Measurements from ENCODE around the gene GLT6D1.

GLT6D1 gene

DNA sequence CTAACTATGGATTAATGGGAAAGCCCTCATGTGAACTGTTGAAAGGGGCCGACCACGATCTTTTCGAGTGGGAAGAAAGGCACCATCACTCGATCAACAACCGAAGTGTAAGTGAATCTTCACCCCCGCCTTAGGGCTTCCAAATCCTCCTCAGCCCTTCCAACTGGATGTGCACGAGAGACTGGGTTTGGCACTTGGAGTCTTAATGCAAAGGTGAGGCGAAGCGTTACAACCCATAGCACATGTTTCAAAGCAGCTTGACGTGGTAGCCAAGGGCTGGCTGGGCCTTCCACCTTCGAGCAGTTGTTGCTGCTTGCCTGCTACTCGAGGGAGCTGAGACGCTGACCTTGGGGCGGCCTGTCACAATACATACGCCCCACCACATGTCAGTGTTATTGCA, 18.1 kb upstream of the GLT6D1 start:
- no peaks in the 10 kb centered on the region for H3K79me2 ChIP-seq (ENCODE audit: low read length)
- no peak overlapping the region for H3K27ac ChIP-seq (ENCODE audit: low read length)
- no peaks in the 10 kb centered on the region; the same call in 1 of the 2 replicates for H3K27me3 ChIP-seq (ENCODE audit: low read depth, low read length)

DNA sequence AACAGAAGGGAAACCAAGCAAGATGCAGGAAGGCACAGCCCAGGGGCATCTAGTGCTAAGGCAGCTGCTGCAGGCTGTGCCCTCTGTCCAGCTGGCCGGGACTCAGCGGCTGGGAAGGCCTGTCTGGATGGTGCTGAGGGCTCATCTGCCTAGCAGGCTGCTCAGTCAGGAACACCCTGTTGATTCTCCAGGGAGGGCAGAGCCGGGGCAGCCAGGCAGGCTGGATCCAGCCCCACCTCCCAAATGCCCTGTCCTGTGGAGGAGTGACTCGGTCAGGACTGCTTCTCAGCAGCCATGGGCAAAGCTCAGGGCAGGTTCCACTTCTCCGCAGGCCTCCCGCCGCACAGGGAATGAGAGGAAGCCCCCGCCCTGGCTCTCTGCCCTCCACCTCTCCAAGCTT, 16.0 kb upstream of the GLT6D1 start:
- no peak overlapping the region for H3K4me2 ChIP-seq (ENCODE audit: low read length)
- H4K20me1 ChIP-seq (ENCODE audit: insufficient read depth, low read length) = no peaks in the 10 kb centered on the region
- no peaks in the 10 kb centered on the region for H3K4me1 ChIP-seq (ENCODE audit: low read length)
- H2AFZ ChIP-seq (ENCODE audit: low read depth, low read length) = no peak overlapping the region
- TF ChIP-seq, protein P1, sequence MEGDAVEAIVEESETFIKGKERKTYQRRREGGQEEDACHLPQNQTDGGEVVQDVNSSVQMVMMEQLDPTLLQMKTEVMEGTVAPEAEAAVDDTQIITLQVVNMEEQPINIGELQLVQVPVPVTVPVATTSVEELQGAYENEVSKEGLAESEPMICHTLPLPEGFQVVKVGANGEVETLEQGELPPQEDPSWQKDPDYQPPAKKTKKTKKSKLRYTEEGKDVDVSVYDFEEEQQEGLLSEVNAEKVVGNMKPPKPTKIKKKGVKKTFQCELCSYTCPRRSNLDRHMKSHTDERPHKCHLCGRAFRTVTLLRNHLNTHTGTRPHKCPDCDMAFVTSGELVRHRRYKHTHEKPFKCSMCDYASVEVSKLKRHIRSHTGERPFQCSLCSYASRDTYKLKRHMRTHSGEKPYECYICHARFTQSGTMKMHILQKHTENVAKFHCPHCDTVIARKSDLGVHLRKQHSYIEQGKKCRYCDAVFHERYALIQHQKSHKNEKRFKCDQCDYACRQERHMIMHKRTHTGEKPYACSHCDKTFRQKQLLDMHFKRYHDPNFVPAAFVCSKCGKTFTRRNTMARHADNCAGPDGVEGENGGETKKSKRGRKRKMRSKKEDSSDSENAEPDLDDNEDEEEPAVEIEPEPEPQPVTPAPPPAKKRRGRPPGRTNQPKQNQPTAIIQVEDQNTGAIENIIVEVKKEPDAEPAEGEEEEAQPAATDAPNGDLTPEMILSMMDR (IDR thresholded peaks at IDR 0.05; ENCODE audit: low read depth, low read length) = no peak
- TF ChIP-seq EZH2phosphoT487 (IDR thresholded peaks at IDR 0.05; ENCODE audit: low read depth) = no peak
- no peak overlapping the region for H3K27ac ChIP-seq (ENCODE audit: low read length)
- H3K36me3 ChIP-seq (replicated peaks; ENCODE audit: low read depth, low read length) = no peaks in the 10 kb centered on the region
- H3K79me2 ChIP-seq (ENCODE audit: low read length) = no peaks in the 10 kb centered on the region
- H3K4me3 ChIP-seq (ENCODE audit: low read length) = no peak overlapping the region
- H3K9ac ChIP-seq (ENCODE audit: low read length) = no peak overlapping the region
- peaks cover 3% of the 10 kb centered on the region; the same call in 1 of the 2 replicates for H3K9me3 ChIP-seq (ENCODE audit: insufficient read depth, low read length)
- H3K27me3 ChIP-seq (ENCODE audit: low read depth, low read length) = no peaks in the 10 kb centered on the region; the same call in 1 of the 2 replicates

More for the DNA sequence above, 18.1 kb upstream of the GLT6D1 start:
- Histone ChIP-seq H3K4me2 (ENCODE audit: low read length) (no peak overlapping the region), H3K36me3 (replicated peaks; ENCODE audit: low read depth, low read length) (no peaks in the 10 kb centered on the region), H3K9ac (ENCODE audit: low read length) (no peak overlapping the region), H2AFZ (ENCODE audit: low read depth, low read length) (no peak overlapping the region), H3K9me3 (ENCODE audit: insufficient read depth, low read length) (no peaks in the 10 kb centered on the region), H3K4me1 (ENCODE audit: low read length) (no peaks in the 10 kb centered on the region), H4K20me1 (ENCODE audit: insufficient read depth, low read length) (no peaks in the 10 kb centered on the region), H3K4me3 (ENCODE audit: low read length) (no peak overlapping the region)
- TF ChIP-seq EZH2phosphoT487 (IDR thresholded peaks at IDR 0.05; ENCODE audit: low read depth) = no peak
- TF ChIP-seq, protein P1 (IDR thresholded peaks at IDR 0.05; ENCODE audit: low read depth, low read length) = no peak

DNA sequence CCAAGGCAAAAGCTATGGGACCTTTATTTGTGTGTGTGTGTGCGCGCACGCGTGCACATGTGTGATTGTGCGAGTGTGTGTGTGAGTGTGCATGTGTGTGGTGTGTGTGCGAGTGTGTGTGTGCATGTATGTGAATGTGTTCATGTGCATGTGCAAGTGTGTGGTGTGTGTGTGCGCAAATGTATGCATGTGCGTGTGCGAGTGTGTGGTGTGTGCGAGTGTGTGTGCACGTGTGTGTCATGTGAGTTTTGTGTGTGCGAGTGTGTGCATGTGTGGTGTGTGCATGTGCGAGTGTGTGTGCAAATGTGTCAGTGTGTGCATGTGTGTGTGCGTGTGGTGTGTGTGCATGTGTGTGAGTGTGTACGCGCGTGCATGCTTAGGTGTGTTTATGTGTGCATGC, 11.1 kb upstream of the GLT6D1 start:
- Histone ChIP-seq H3K27ac (ENCODE audit: low read length) (no peak overlapping the region), H3K79me2 (ENCODE audit: low read length) (no peaks in the 10 kb centered on the region), H3K4me1 (ENCODE audit: low read length) (no peaks in the 10 kb centered on the region), H3K4me2 (ENCODE audit: low read length) (no peak overlapping the region), H3K36me3 (replicated peaks; ENCODE audit: low read depth, low read length) (no peaks in the 10 kb centered on the region), H2AFZ (ENCODE audit: low read depth, low read length) (no peak overlapping the region), H3K4me3 (ENCODE audit: low read length) (no peak overlapping the region), H3K9ac (ENCODE audit: low read length) (no peak overlapping the region), H4K20me1 (ENCODE audit: insufficient read depth, low read length) (no peaks in the 10 kb centered on the region), H3K27me3 (ENCODE audit: low read depth, low read length) (no peaks in the 10 kb centered on the region; the same call in 1 of the 2 replicates), H3K9me3 (ENCODE audit: insufficient read depth, low read length) (peaks cover 24% of the 10 kb centered on the region; the same call in 1 of the 2 replicates)
- TF ChIP-seq, protein P1 (IDR thresholded peaks at IDR 0.05; ENCODE audit: low read depth, low read length) = no peak
- no peak for TF ChIP-seq EZH2phosphoT487 (IDR thresholded peaks at IDR 0.05; ENCODE audit: low read depth)

DNA sequence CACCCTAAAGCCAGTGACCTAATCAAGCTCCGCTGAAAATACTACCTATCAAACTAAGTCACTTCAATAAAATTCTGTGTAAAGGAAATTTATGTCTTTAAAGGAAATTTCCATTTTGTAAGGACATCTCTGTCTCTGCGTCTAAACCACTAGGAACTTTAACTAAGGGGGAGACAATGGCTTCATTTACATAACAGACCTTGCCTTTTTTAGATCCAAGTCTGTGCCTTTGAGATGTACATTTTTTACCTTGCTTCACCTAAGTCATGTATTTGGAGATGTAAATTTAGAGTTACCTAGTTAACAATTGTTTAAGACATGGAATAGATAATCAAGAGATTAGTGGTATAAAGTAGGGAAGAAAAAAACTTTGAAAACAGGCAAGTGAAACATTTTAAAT, 10.2 kb upstream of the GLT6D1 start:
- Histone ChIP-seq H3K4me3 (ENCODE audit: low read length) (no peak overlapping the region), H3K9me3 (ENCODE audit: insufficient read depth, low read length) (peaks cover 29% of the 10 kb centered on the region; the same call in 1 of the 2 replicates)
- TF ChIP-seq EZH2phosphoT487 (IDR thresholded peaks at IDR 0.05; ENCODE audit: low read depth) = no peak
- TF ChIP-seq, protein P1 (IDR thresholded peaks at IDR 0.05; ENCODE audit: low read depth, low read length) = no peak

More for the DNA sequence above, 10.2 kb upstream of the GLT6D1 start:
- Histone ChIP-seq H3K36me3 (replicated peaks; ENCODE audit: low read depth, low read length) (no peaks in the 10 kb centered on the region), H3K4me2 (ENCODE audit: low read length) (no peak overlapping the region), H3K4me1 (ENCODE audit: low read length) (no peaks in the 10 kb centered on the region), H3K27me3 (ENCODE audit: low read depth, low read length) (no peaks in the 10 kb centered on the region; the same call in 1 of the 2 replicates), H3K9ac (ENCODE audit: low read length) (no peak overlapping the region), H3K27ac (ENCODE audit: low read length) (no peak overlapping the region), H2AFZ (ENCODE audit: low read depth, low read length) (no peak overlapping the region), H3K79me2 (ENCODE audit: low read length) (no peaks in the 10 kb centered on the region), H4K20me1 (ENCODE audit: insufficient read depth, low read length) (no peaks in the 10 kb centered on the region)

Measured in OCI-LY3 (cell line).